Measurements from ENCODE around the gene SEMA3F. TPM values are rescaled to one million over a fixed set of nuclear protein-coding genes. Genes with fewer than 3 reads are reported as not detected.
A peak's percentile ranks its signal among the peaks of the same experiment; 100 is the strongest.

The SEMA3F gene
- polyA plus RNA-seq, 4 donors, result 3.0 to 35.7 (median 4.3) TPM

- Histone ChIP-seq H3K27me3 (ENCODE audit: control insufficient read depth in 3 of 3, insufficient read depth in 3 of 3, low read length in 3 of 3) (peaks cover 0 to 8% (median 0%) of the 10 kb centered on the region in 3 donors), H3K4me1 (ENCODE audit: control insufficient read depth in 3 of 3, insufficient read depth in 2 of 3, low read depth in 1 of 3, low read length in 2 of 3) (peaks cover 0 to 9% (median 0%) of the 10 kb centered on the region in 3 donors), H3K36me3 (ENCODE audit: control insufficient read depth in 3 of 3, insufficient read depth in 2 of 3, low read depth in 1 of 3, low read length in 3 of 3) (no peaks in the 10 kb centered on the region), H3K9me3 (ENCODE audit: control insufficient read depth in 2 of 2, insufficient read depth in 1 of 2, low read depth in 1 of 2, low read length in 1 of 2) (no peaks in the 10 kb centered on the region), H3K4me3 (ENCODE audit: low read depth in 1 of 3, low read length in 3 of 3) (no peak overlapping the region), H3K27ac (ENCODE audit: low read depth in 1 of 3, low read length in 2 of 3) (no peak overlapping the region)
- WGBS, 3 donors, result 79 to 96% (median 80%) methylated on average over 2 of the region's 2 CpGs
- FAIRE-seq, result no peak
- DNase-seq, result no peak
Observed at GRCh38 chr3:50147447-50147846, 7.7 kb upstream of the SEMA3F start.

GRCh38 chr3:50147861-50148260 lies 7.3 kb upstream of the SEMA3F start:
- Histone ChIP-seq H3K27ac (ENCODE audit: low read depth in 1 of 3, low read length in 2 of 3) (no peak overlapping the region), H3K4me3 (ENCODE audit: low read depth in 1 of 3, low read length in 3 of 3) (no peak overlapping the region), H3K27me3 (ENCODE audit: control insufficient read depth in 3 of 3, insufficient read depth in 3 of 3, low read length in 3 of 3) (peaks cover 0 to 8% (median 0%) of the 10 kb centered on the region in 3 donors), H3K36me3 (ENCODE audit: control insufficient read depth in 3 of 3, insufficient read depth in 2 of 3, low read depth in 1 of 3, low read length in 3 of 3) (no peaks in the 10 kb centered on the region), H3K9me3 (ENCODE audit: control insufficient read depth in 2 of 2, insufficient read depth in 1 of 2, low read depth in 1 of 2, low read length in 1 of 2) (no peaks in the 10 kb centered on the region), H3K4me1 (ENCODE audit: control insufficient read depth in 3 of 3, insufficient read depth in 2 of 3, low read depth in 1 of 3, low read length in 2 of 3) (peaks cover 0 to 9% (median 0%) of the 10 kb centered on the region in 3 donors)
- DNase-seq (no peak), FAIRE-seq (no peak)
- 66 to 71% (median 69%) methylated on average over 6 of the region's 6 CpGs for WGBS, 3 donors

GRCh38 chr3:50150404-50150750 lies 4.7 kb upstream of the SEMA3F start:
- peaks cover 0 to 22% (median 0%) of the 10 kb centered on the region in 3 donors for H3K27me3 ChIP-seq (ENCODE audit: control insufficient read depth in 3 of 3, insufficient read depth in 3 of 3, low read length in 3 of 3)

GRCh38 chr3:50150863-50151686 lies 4.0 kb upstream of the SEMA3F start:
- no peaks in the 10 kb centered on the region for H3K9me3 ChIP-seq (ENCODE audit: control insufficient read depth in 2 of 2, insufficient read depth in 1 of 2, low read depth in 1 of 2, low read length in 1 of 2)
- FAIRE-seq (no peak), DNase-seq (peak in 1 of 2 donors; percentile 70)
- 53 to 74% (median 58%) methylated on average over 18 of the region's 18 CpGs for WGBS, 3 donors
- no peaks in the 10 kb centered on the region for H3K36me3 ChIP-seq (ENCODE audit: control insufficient read depth in 3 of 3, insufficient read depth in 2 of 3, low read depth in 1 of 3, low read length in 3 of 3)
- peaks cover 0 to 9% (median 8%) of the 10 kb centered on the region in 3 donors for H3K4me1 ChIP-seq (ENCODE audit: control insufficient read depth in 3 of 3, insufficient read depth in 2 of 3, low read depth in 1 of 3, low read length in 2 of 3)
- no peak overlapping the region for H3K4me3 ChIP-seq (ENCODE audit: low read depth in 1 of 3, low read length in 3 of 3)
- H3K27me3 ChIP-seq (ENCODE audit: control insufficient read depth in 3 of 3, insufficient read depth in 3 of 3, low read length in 3 of 3), result peaks cover 0 to 28% (median 0%) of the 10 kb centered on the region in 3 donors
- peak overlapping the region in 2 of 3 donors; percentile 21 to 42 for H3K27ac ChIP-seq (ENCODE audit: low read depth in 1 of 3, low read length in 2 of 3)

More at GRCh38 chr3:50150404-50150750, 4.7 kb upstream of the SEMA3F start:
- WGBS, 3 donors, result 80 to 87% (median 86%) methylated on average over 1 of the region's 1 CpG
- FAIRE-seq, result no peak
- no peaks in the 10 kb centered on the region for H3K36me3 ChIP-seq (ENCODE audit: control insufficient read depth in 3 of 3, insufficient read depth in 2 of 3, low read depth in 1 of 3, low read length in 3 of 3)
- no peaks in the 10 kb centered on the region for H3K9me3 ChIP-seq (ENCODE audit: control insufficient read depth in 2 of 2, insufficient read depth in 1 of 2, low read depth in 1 of 2, low read length in 1 of 2)
- H3K27ac ChIP-seq (ENCODE audit: low read depth in 1 of 3, low read length in 2 of 3), result peak overlapping the region in 1 of 3 donors; percentile 42
- H3K4me3 ChIP-seq (ENCODE audit: low read depth in 1 of 3, low read length in 3 of 3), result no peak overlapping the region
- no peak for DNase-seq
- H3K4me1 ChIP-seq (ENCODE audit: control insufficient read depth in 3 of 3, insufficient read depth in 2 of 3, low read depth in 1 of 3, low read length in 2 of 3), result peaks cover 0 to 9% (median 2%) of the 10 kb centered on the region in 3 donors

- Histone ChIP-seq H3K27me3 (ENCODE audit: control insufficient read depth in 3 of 3, insufficient read depth in 3 of 3, low read length in 3 of 3) (peaks cover 0 to 33% (median 0%) of the 10 kb centered on the region in 3 donors), H3K27ac (ENCODE audit: low read depth in 1 of 3, low read length in 2 of 3) (peak overlapping the region in 1 of 3 donors; percentile 21), H3K4me3 (ENCODE audit: low read depth in 1 of 3, low read length in 3 of 3) (no peak overlapping the region), H3K4me1 (ENCODE audit: control insufficient read depth in 3 of 3, insufficient read depth in 2 of 3, low read depth in 1 of 3, low read length in 2 of 3) (peaks cover 0 to 15% (median 9%) of the 10 kb centered on the region in 3 donors), H3K9me3 (ENCODE audit: control insufficient read depth in 2 of 2, insufficient read depth in 1 of 2, low read depth in 1 of 2, low read length in 1 of 2) (no peaks in the 10 kb centered on the region), H3K36me3 (ENCODE audit: control insufficient read depth in 3 of 3, insufficient read depth in 2 of 3, low read depth in 1 of 3, low read length in 3 of 3) (no peaks in the 10 kb centered on the region)
- DNase-seq, result no peak
- 36 to 54% (median 46%) methylated on average over 4 to 5 of the region's 5 CpGs for WGBS, 3 donors
- FAIRE-seq, result no peak
Observed at GRCh38 chr3:50151728-50152127, 3.4 kb upstream of the SEMA3F start.

GRCh38 chr3:50153782-50154475 lies 1.2 kb upstream of the SEMA3F start:
- peaks cover 0 to 22% (median 9%) of the 10 kb centered on the region in 3 donors for H3K4me1 ChIP-seq (ENCODE audit: control insufficient read depth in 3 of 3, insufficient read depth in 2 of 3, low read depth in 1 of 3, low read length in 2 of 3)
- no peaks in the 10 kb centered on the region for H3K9me3 ChIP-seq (ENCODE audit: control insufficient read depth in 2 of 2, insufficient read depth in 1 of 2, low read depth in 1 of 2, low read length in 1 of 2)
- peaks cover 0 to 4% (median 0%) of the 10 kb centered on the region in 3 donors for H3K36me3 ChIP-seq (ENCODE audit: control insufficient read depth in 3 of 3, insufficient read depth in 2 of 3, low read depth in 1 of 3, low read length in 3 of 3)
- peaks cover 0 to 49% (median 0%) of the 10 kb centered on the region in 3 donors for H3K27me3 ChIP-seq (ENCODE audit: control insufficient read depth in 3 of 3, insufficient read depth in 3 of 3, low read length in 3 of 3)
- no peak for DNase-seq
- no peak for FAIRE-seq
- WGBS, 3 donors, result 36 to 51% (median 38%) methylated on average over 9 of the region's 9 CpGs
- no peak overlapping the region for H3K27ac ChIP-seq (ENCODE audit: low read depth in 1 of 3, low read length in 2 of 3)
- H3K4me3 ChIP-seq (ENCODE audit: low read depth in 1 of 3, low read length in 3 of 3), result peak overlapping the region in 1 of 3 donors; percentile 72

GRCh38 chr3:50154476-50154839 lies 666 bp upstream of the SEMA3F start:
- DNase-seq (peak in 1 of 2 donors; percentile 66), FAIRE-seq (no peak)
- Histone ChIP-seq H3K4me1 (ENCODE audit: control insufficient read depth in 3 of 3, insufficient read depth in 2 of 3, low read depth in 1 of 3, low read length in 2 of 3) (peaks cover 0 to 22% (median 9%) of the 10 kb centered on the region in 3 donors), H3K36me3 (ENCODE audit: control insufficient read depth in 3 of 3, insufficient read depth in 2 of 3, low read depth in 1 of 3, low read length in 3 of 3) (peaks cover 0 to 8% (median 0%) of the 10 kb centered on the region in 3 donors), H3K4me3 (ENCODE audit: low read depth in 1 of 3, low read length in 3 of 3) (peak overlapping the region in 2 of 3 donors; percentile 18 to 72), H3K9me3 (ENCODE audit: control insufficient read depth in 2 of 2, insufficient read depth in 1 of 2, low read depth in 1 of 2, low read length in 1 of 2) (no peaks in the 10 kb centered on the region), H3K27ac (ENCODE audit: low read depth in 1 of 3, low read length in 2 of 3) (no peak overlapping the region), H3K27me3 (ENCODE audit: control insufficient read depth in 3 of 3, insufficient read depth in 3 of 3, low read length in 3 of 3) (peaks cover 0 to 47% (median 0%) of the 10 kb centered on the region in 3 donors)
- WGBS, 3 donors, result 1 to 4% (median 3%) methylated on average over 19 to 34 of the region's 34 CpGs

GRCh38 chr3:50155491-50155878 lies 361 bp downstream of the SEMA3F start:
- peak overlapping the region; percentile 44 to 72 (median 47) for H3K4me3 ChIP-seq (ENCODE audit: low read depth in 1 of 3, low read length in 3 of 3)
- no peak for FAIRE-seq
- WGBS, 3 donors, result 0 to 2% (median 2%) methylated on average over 26 to 37 of the region's 37 CpGs
- no peaks in the 10 kb centered on the region for H3K9me3 ChIP-seq (ENCODE audit: control insufficient read depth in 2 of 2, insufficient read depth in 1 of 2, low read depth in 1 of 2, low read length in 1 of 2)
- H3K4me1 ChIP-seq (ENCODE audit: control insufficient read depth in 3 of 3, insufficient read depth in 2 of 3, low read depth in 1 of 3, low read length in 2 of 3), result peaks cover 0 to 22% (median 9%) of the 10 kb centered on the region in 3 donors
- H3K27ac ChIP-seq (ENCODE audit: low read depth in 1 of 3, low read length in 2 of 3), result peak overlapping the region in 2 of 3 donors; percentile 71 to 72
- H3K27me3 ChIP-seq (ENCODE audit: control insufficient read depth in 3 of 3, insufficient read depth in 3 of 3, low read length in 3 of 3), result peaks cover 0 to 53% (median 0%) of the 10 kb centered on the region in 3 donors
- DNase-seq, result no peak
- peaks cover 0 to 16% (median 0%) of the 10 kb centered on the region in 3 donors for H3K36me3 ChIP-seq (ENCODE audit: control insufficient read depth in 3 of 3, insufficient read depth in 2 of 3, low read depth in 1 of 3, low read length in 3 of 3)

All from small intestine (tissue), 7 donors.